ENCODE results near the gene ZNF473. TPM values are rescaled to one million over a fixed set of nuclear protein-coding genes. Genes with fewer than 3 reads are reported as not detected.
"Not testable (repeated sequence)": the region's sequence is repeated elsewhere in the genome, so short reads cannot be mapped to it uniquely, and the experiment has no call there.

Gene ZNF473
- total RNA-seq, 2 donors from 2014 or later, result 5.9 to 7.6 TPM

GRCh38 chr19:50060107-50060506, 34.3 kb downstream of the ZNF473 start:
- peaks cover 4% of the 10 kb centered on the region for H3K9me3 ChIP-seq
- no peak for TF ChIP-seq CTCF (IDR thresholded peaks at IDR 0.05)
- no peak for DNase-seq

GRCh38 chr19:50061650-50062049, 35.8 kb downstream of the ZNF473 start:
- H3K9ac ChIP-seq (ENCODE audit: low read depth in 2 of 2, low read length in 2 of 2), result no peak overlapping the region

More at GRCh38 chr19:50060107-50060506, 34.3 kb downstream of the ZNF473 start:
- Histone ChIP-seq H3K36me3 (no peaks in the 10 kb centered on the region), H3K27ac (no peak overlapping the region), H3K4me1 (no peaks in the 10 kb centered on the region), H3K27me3 (no peaks in the 10 kb centered on the region), H3K4me3 (no peak overlapping the region), H3K9ac (ENCODE audit: low read depth in 2 of 2, low read length in 2 of 2) (no peak overlapping the region)
- intact Hi-C loops (cut with DNase I), result no loop called here

GRCh38 chr19:50065938-50066337, 40.1 kb downstream of the ZNF473 start:
- no peaks in the 10 kb centered on the region for H3K9me3 ChIP-seq
- H3K4me1 ChIP-seq, result no peaks in the 10 kb centered on the region
- no peak for TF ChIP-seq CTCF (IDR thresholded peaks at IDR 0.05)
- H3K27me3 ChIP-seq, result no peaks in the 10 kb centered on the region
- H3K27ac ChIP-seq, result no peak overlapping the region
- intact Hi-C loops (cut with DNase I), result no loop called here
- DNase-seq, result no peak
- H3K36me3 ChIP-seq, result no peaks in the 10 kb centered on the region
- no peak overlapping the region for H3K4me3 ChIP-seq
- H3K9ac ChIP-seq (ENCODE audit: low read depth in 2 of 2, low read length in 2 of 2), result no peak overlapping the region

More at GRCh38 chr19:50061650-50062049, 35.8 kb downstream of the ZNF473 start:
- H3K36me3 ChIP-seq, result no peaks in the 10 kb centered on the region
- no peaks in the 10 kb centered on the region for H3K4me1 ChIP-seq
- TF ChIP-seq CTCF (IDR thresholded peaks at IDR 0.05), result no peak
- no peaks in the 10 kb centered on the region for H3K27me3 ChIP-seq
- H3K9me3 ChIP-seq, result peaks cover 4% of the 10 kb centered on the region
- DNase-seq, result no peak
- intact Hi-C loops (cut with DNase I), result no loop called here
- H3K27ac ChIP-seq, result no peak overlapping the region
- H3K4me3 ChIP-seq, result no peak overlapping the region

GRCh38 chr19:50067575-50067974, 41.8 kb downstream of the ZNF473 start:
- no peak for TF ChIP-seq CTCF (IDR thresholded peaks at IDR 0.05)
- no peaks in the 10 kb centered on the region for H3K4me1 ChIP-seq
- no peak overlapping the region for H3K4me3 ChIP-seq
- no peak overlapping the region for H3K9ac ChIP-seq (ENCODE audit: low read depth in 2 of 2, low read length in 2 of 2)
- intact Hi-C loops (cut with DNase I), result no loop called here
- H3K36me3 ChIP-seq, result no peaks in the 10 kb centered on the region
- no peaks in the 10 kb centered on the region for H3K9me3 ChIP-seq
- no peak overlapping the region for H3K27ac ChIP-seq
- no peak for DNase-seq
- no peaks in the 10 kb centered on the region for H3K27me3 ChIP-seq

GRCh38 chr19:50068382-50068781, 42.6 kb downstream of the ZNF473 start:
- H3K9me3 ChIP-seq; H3K4me3 ChIP-seq; H3K27ac ChIP-seq; H3K36me3 ChIP-seq; DNase-seq; H3K9ac ChIP-seq (ENCODE audit: low read depth in 2 of 2, low read length in 2 of 2); H3K4me1 ChIP-seq; H3K27me3 ChIP-seq; intact Hi-C loops (cut with DNase I): not testable (repeated sequence)

GRCh38 chr19:50075076-50075475, 49.3 kb downstream of the ZNF473 start:
- H3K27me3 ChIP-seq; intact Hi-C loops (cut with DNase I); H3K9ac ChIP-seq (ENCODE audit: low read depth in 2 of 2, low read length in 2 of 2); H3K9me3 ChIP-seq; DNase-seq; H3K4me3 ChIP-seq; H3K36me3 ChIP-seq; H3K4me1 ChIP-seq; H3K27ac ChIP-seq: not testable (repeated sequence)

GRCh38 chr19:50075644-50076372, 50.0 kb downstream of the ZNF473 start:
- intact Hi-C loops (cut with DNase I); H3K36me3 ChIP-seq; H3K4me3 ChIP-seq; H3K9ac ChIP-seq (ENCODE audit: low read depth in 2 of 2, low read length in 2 of 2); DNase-seq; H3K27me3 ChIP-seq; H3K27ac ChIP-seq; H3K9me3 ChIP-seq; H3K4me1 ChIP-seq: not testable (repeated sequence)

GRCh38 chr19:50076581-50077355, 51.0 kb downstream of the ZNF473 start:
- intact Hi-C loops (cut with DNase I); H3K4me3 ChIP-seq; H3K9me3 ChIP-seq; H3K9ac ChIP-seq (ENCODE audit: low read depth in 2 of 2, low read length in 2 of 2); H3K27ac ChIP-seq; DNase-seq; H3K36me3 ChIP-seq; H3K27me3 ChIP-seq; H3K4me1 ChIP-seq: not testable (repeated sequence)

- H3K27me3 ChIP-seq; DNase-seq; H3K4me3 ChIP-seq; H3K9ac ChIP-seq (ENCODE audit: low read depth in 2 of 2, low read length in 2 of 2); H3K9me3 ChIP-seq; H3K36me3 ChIP-seq; intact Hi-C loops (cut with DNase I); H3K4me1 ChIP-seq; H3K27ac ChIP-seq: not testable (repeated sequence)
These were observed 53.2 kb downstream of the ZNF473 start for GRCh38 chr19:50079014-50079413.
